Measurements from ENCODE around the gene NOC2L. TPM values are rescaled to one million over a fixed set of nuclear protein-coding genes. Genes with fewer than 3 reads are reported as not detected.

Gene NOC2L
- total and polyA plus RNA-seq, 2 donors (not counting 1 experiment from before 2014, with no cell fraction given): 34.1 to 61.1 TPM

DNA sequence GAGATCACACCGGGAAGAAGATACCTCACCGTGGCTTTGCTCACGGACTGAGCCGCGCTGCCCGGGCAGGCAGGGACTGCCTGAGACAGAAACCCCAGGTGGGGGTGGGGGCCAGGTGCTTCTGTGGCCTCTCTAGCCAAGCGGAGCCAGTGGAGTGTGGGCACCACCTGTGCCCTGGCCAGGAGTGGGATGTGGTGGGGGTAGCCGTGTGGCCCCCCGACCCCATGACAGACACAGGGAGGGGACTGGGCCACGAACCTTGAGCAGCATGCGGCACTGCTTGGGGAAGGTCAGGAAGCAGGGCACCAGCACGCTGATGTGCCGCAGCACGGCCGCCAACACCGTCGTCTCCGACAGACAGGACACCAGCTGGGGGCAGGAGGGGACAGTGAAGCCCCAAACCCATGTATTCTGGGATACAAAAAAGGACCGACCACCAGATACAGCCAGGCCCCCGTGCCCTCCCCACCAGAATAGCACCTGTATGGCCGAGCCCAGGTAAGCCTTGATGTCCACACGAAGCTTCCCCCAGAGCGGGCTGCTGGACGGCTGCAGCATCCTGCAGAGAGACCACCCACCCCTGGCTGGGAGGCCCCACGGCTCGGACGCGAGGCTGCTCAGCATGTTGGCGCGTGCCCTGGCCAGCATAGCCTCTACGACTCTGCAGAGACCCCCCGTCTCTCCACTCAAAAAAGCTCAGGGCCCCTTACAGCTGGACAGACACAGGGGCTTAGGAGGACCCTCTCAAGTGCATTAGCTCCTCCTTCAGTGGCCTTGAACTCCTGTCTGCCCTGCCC is 5.3 kb downstream of the NOC2L start:
- Histone ChIP-seq H3K4me3 (replicated peaks in 1 of 4; ENCODE audit: control extremely low read depth in 1 of 4, insufficient read depth in 1 of 4, low read depth in 3 of 4, low read length in 4 of 4) (no peak overlapping the region), H3K27me3 (ENCODE audit: control insufficient read depth, insufficient read depth, low read length) (no peaks in the 10 kb centered on the region), H3K9ac (ENCODE audit: insufficient read depth, low read length) (no peak overlapping the region), H4K20me1 (ENCODE audit: control insufficient read depth, extremely low read depth, insufficient read depth, low read length) (no peaks in the 10 kb centered on the region), H3K27ac (ENCODE audit: insufficient read depth, low read length) (no peak overlapping the region), H3K79me2 (ENCODE audit: control insufficient read depth, insufficient read depth, low read length) (peaks cover 15% of the 10 kb centered on the region), H3K4me1 (ENCODE audit: control insufficient read depth, extremely low read depth, insufficient read depth, low read length) (peaks cover 4% of the 10 kb centered on the region), H3K36me3 (ENCODE audit: control insufficient read depth, insufficient read depth, low read length) (peaks cover 36% of the 10 kb centered on the region), H3K9me3 (ENCODE audit: control insufficient read depth, insufficient read depth, low read depth, low read length) (no peaks in the 10 kb centered on the region), H3K4me2 (ENCODE audit: extremely low read depth, insufficient read depth, low read length) (no peak overlapping the region), H2AFZ (ENCODE audit: low read length) (no peak overlapping the region)
- TF ChIP-seq, protein P1, sequence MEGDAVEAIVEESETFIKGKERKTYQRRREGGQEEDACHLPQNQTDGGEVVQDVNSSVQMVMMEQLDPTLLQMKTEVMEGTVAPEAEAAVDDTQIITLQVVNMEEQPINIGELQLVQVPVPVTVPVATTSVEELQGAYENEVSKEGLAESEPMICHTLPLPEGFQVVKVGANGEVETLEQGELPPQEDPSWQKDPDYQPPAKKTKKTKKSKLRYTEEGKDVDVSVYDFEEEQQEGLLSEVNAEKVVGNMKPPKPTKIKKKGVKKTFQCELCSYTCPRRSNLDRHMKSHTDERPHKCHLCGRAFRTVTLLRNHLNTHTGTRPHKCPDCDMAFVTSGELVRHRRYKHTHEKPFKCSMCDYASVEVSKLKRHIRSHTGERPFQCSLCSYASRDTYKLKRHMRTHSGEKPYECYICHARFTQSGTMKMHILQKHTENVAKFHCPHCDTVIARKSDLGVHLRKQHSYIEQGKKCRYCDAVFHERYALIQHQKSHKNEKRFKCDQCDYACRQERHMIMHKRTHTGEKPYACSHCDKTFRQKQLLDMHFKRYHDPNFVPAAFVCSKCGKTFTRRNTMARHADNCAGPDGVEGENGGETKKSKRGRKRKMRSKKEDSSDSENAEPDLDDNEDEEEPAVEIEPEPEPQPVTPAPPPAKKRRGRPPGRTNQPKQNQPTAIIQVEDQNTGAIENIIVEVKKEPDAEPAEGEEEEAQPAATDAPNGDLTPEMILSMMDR (conservative IDR thresholded peaks at IDR 0.05 in 1 of 2, IDR thresholded peaks at IDR 0.05 in 1 of 2; ENCODE audit: low read depth in 1 of 2, low read length in 2 of 2): no peak
- no peak for TF ChIP-seq EZH2 (IDR thresholded peaks at IDR 0.05; ENCODE audit: low read length, missing control alignments)
- no peak for DNase-seq (ENCODE audit: low read depth in 2 of 2)

DNA sequence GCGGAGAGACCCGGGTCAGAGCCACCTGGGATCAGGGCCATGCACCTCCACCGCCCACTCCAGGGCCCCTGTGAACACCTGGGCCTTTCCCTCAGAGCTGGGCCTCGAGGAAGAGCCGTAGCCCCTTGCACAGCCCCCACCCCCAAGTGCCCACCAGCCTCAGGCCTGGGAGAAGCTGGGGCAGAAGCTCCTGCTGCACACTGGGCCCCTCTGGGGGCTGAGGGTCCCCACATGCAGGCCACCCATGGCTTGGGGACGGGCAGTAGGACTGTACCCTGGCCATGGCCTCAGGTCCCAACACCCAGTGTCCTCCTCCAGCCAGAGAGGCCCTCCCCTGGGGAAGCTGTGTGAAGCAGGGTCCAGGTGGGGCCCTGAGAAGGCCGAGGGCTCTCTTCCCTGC is 6.5 kb downstream of the NOC2L start:
- H3K79me2 ChIP-seq (ENCODE audit: control insufficient read depth, insufficient read depth, low read length): peaks cover 6% of the 10 kb centered on the region
- H3K27ac ChIP-seq (ENCODE audit: insufficient read depth, low read length): no peak overlapping the region
- H2AFZ ChIP-seq (ENCODE audit: low read length): no peak overlapping the region
- no peak overlapping the region for H3K4me2 ChIP-seq (ENCODE audit: extremely low read depth, insufficient read depth, low read length)
- no peak overlapping the region for H3K4me3 ChIP-seq (replicated peaks in 1 of 4; ENCODE audit: control extremely low read depth in 1 of 4, insufficient read depth in 1 of 4, low read depth in 3 of 4, low read length in 4 of 4)
- H3K9ac ChIP-seq (ENCODE audit: insufficient read depth, low read length): no peak overlapping the region
- H3K9me3 ChIP-seq (ENCODE audit: control insufficient read depth, insufficient read depth, low read depth, low read length): no peaks in the 10 kb centered on the region
- no peak for DNase-seq (ENCODE audit: low read depth in 2 of 2)
- H3K36me3 ChIP-seq (ENCODE audit: control insufficient read depth, insufficient read depth, low read length): peaks cover 44% of the 10 kb centered on the region
- H4K20me1 ChIP-seq (ENCODE audit: control insufficient read depth, extremely low read depth, insufficient read depth, low read length): no peaks in the 10 kb centered on the region
- peaks cover 2% of the 10 kb centered on the region for H3K4me1 ChIP-seq (ENCODE audit: control insufficient read depth, extremely low read depth, insufficient read depth, low read length)
- H3K27me3 ChIP-seq (ENCODE audit: control insufficient read depth, insufficient read depth, low read length): no peaks in the 10 kb centered on the region
- TF ChIP-seq, protein P1 (conservative IDR thresholded peaks at IDR 0.05 in 1 of 2, IDR thresholded peaks at IDR 0.05 in 1 of 2; ENCODE audit: low read depth in 1 of 2, low read length in 2 of 2): no peak
- TF ChIP-seq EZH2 (IDR thresholded peaks at IDR 0.05; ENCODE audit: low read length, missing control alignments): no peak

DNA sequence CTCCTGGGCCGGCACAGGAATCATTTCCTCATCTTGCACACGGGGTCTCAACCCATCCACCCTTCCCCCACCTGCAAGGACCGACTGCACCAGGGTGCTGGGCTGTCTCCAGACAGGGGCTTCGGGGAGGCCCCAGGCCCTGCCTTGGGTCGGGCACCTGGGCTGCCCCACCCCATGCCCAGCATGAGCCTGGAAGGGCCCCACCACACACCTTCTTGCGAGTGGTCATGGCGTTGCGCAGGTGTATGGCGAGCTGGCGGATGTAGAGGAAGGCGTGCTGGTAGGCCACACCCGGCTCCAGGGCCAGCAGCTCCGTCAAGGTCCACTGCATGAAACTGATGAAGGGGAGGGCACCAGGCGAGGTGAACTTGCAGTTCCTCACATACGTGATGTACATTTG is 6.9 kb downstream of the NOC2L start:
- Histone ChIP-seq H3K4me1 (ENCODE audit: control insufficient read depth, extremely low read depth, insufficient read depth, low read length) (no peaks in the 10 kb centered on the region), H3K27ac (ENCODE audit: insufficient read depth, low read length) (no peak overlapping the region), H3K36me3 (ENCODE audit: control insufficient read depth, insufficient read depth, low read length) (peaks cover 45% of the 10 kb centered on the region), H3K9me3 (ENCODE audit: control insufficient read depth, insufficient read depth, low read depth, low read length) (no peaks in the 10 kb centered on the region), H2AFZ (ENCODE audit: low read length) (no peak overlapping the region), H3K27me3 (ENCODE audit: control insufficient read depth, insufficient read depth, low read length) (no peaks in the 10 kb centered on the region), H3K9ac (ENCODE audit: insufficient read depth, low read length) (no peak overlapping the region), H4K20me1 (ENCODE audit: control insufficient read depth, extremely low read depth, insufficient read depth, low read length) (no peaks in the 10 kb centered on the region), H3K4me3 (replicated peaks in 1 of 4; ENCODE audit: control extremely low read depth in 1 of 4, insufficient read depth in 1 of 4, low read depth in 3 of 4, low read length in 4 of 4) (no peak overlapping the region), H3K79me2 (ENCODE audit: control insufficient read depth, insufficient read depth, low read length) (peaks cover 2% of the 10 kb centered on the region), H3K4me2 (ENCODE audit: extremely low read depth, insufficient read depth, low read length) (no peak overlapping the region)
- no peak for DNase-seq (ENCODE audit: low read depth in 2 of 2)
- no peak for TF ChIP-seq EZH2 (IDR thresholded peaks at IDR 0.05; ENCODE audit: low read length, missing control alignments)
- TF ChIP-seq, protein P1 (conservative IDR thresholded peaks at IDR 0.05 in 1 of 2, IDR thresholded peaks at IDR 0.05 in 1 of 2; ENCODE audit: low read depth in 1 of 2, low read length in 2 of 2): no peak
